ENCODE data around the gene GRB10.
"Not testable (repeated sequence)": the region's sequence is repeated elsewhere in the genome, so short reads cannot be mapped to it uniquely, and the experiment has no call there.

DNA sequence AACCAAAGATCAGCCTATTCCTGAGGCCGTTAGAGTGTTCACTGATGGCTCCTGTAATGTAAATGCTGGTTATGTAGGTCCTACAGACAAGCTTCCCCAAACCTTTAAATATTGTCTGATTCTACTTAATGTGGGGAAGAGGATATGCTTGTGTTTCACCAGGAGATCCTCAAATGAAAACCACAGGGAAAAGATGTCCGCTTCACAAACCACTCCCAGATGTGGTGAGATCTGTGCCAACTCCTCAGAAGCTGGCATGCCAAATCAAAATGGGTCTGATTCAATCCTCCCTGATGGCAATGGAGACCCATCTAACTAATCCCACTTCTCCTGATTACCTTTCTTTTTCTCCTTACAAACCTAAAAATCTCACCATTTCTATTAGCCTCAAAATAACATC is 202.0 kb downstream of the GRB10 start:
- not testable (repeated sequence) for TF ChIP-seq POLR2A (IDR thresholded peaks at IDR 0.05)
- TF ChIP-seq, protein P1, sequence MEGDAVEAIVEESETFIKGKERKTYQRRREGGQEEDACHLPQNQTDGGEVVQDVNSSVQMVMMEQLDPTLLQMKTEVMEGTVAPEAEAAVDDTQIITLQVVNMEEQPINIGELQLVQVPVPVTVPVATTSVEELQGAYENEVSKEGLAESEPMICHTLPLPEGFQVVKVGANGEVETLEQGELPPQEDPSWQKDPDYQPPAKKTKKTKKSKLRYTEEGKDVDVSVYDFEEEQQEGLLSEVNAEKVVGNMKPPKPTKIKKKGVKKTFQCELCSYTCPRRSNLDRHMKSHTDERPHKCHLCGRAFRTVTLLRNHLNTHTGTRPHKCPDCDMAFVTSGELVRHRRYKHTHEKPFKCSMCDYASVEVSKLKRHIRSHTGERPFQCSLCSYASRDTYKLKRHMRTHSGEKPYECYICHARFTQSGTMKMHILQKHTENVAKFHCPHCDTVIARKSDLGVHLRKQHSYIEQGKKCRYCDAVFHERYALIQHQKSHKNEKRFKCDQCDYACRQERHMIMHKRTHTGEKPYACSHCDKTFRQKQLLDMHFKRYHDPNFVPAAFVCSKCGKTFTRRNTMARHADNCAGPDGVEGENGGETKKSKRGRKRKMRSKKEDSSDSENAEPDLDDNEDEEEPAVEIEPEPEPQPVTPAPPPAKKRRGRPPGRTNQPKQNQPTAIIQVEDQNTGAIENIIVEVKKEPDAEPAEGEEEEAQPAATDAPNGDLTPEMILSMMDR (IDR thresholded peaks at IDR 0.05), result not testable (repeated sequence)
